NCI-H2227 (cell line): ENCODE measurements around the gene PPP1R3D.

Experiments
- DNase-seq: peaks from one replicate; lab custom pipeline; 2025; ENCODE audit not compliant: unreplicated experiment; lab: John Stamatoyannopoulos, UW

Gene PPP1R3D

DNA sequence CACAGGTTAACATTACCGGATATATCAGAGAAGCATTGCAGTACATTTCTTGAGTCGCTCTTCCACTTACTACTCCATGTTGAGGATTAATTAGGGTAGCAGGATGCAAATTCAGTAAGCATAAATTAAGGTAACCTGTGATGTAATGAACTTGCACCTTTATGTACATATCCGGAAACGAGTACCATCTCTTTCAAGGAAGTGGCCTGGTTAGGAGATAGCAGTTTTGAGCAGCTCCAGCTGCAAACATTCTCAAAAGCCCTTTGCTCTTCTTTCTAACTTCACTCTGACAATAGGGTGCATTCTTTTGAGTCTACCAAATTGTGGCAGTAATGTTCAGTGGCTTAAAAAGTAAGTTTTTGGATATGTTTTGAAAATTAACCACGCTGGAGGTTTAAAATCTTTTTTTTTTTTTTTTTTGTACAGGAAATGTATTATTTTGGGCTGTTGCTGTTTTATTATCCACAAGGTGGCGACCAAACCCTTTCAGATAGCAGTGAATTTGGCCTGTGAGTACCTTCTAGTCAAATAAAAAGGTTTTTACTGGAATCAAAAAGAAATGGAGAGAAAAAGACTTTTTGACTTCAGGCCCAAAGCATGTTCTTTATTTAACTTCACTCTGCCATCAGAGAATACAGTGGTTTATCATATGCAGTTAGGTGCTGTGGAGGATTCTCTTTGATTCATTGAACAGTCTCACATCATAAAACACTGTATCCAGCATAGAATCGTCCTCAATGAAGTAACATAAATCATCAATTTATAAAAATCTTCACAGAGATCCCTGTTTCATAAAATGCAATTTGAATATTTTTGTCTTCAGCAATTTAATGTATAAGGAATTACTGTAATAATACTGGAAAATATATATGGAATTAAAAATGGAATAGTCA, 9.0 kb upstream of the PPP1R3D start:
- DNase-seq = peak; percentile 63

- DNase-seq = no peak
These were observed 8.1 kb upstream of the PPP1R3D start for GRCh38 chr20:59948212-59948611.

- DNase-seq = no peak
These were observed 7.3 kb upstream of the PPP1R3D start for GRCh38 chr20:59947376-59947775.

- DNase-seq = no peak
These were observed 5.6 kb upstream of the PPP1R3D start for GRCh38 chr20:59945731-59946130.

- DNase-seq = no peak
These were observed 5.1 kb upstream of the PPP1R3D start for GRCh38 chr20:59945175-59945574.

DNA sequence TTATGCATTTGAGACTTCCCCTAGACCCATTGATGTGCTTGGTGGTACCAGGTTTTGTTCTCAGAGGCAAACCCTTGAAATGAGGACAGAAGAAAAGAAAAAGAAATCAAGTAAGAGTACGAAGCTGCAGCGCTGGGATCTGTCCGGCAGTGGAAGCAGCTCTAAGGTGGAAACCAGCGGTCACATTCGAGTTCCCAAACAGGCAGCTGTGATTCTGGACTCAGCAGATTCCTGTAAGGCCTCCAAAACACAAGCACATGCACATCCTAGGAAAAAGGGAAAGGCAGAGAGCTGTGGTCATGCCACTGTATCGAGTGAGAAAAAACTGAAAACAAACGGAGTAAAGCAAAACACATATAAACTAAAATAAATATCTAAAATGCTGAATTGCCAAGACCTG, 4.6 kb upstream of the PPP1R3D start:
- DNase-seq = no peak

- DNase-seq = no peak
These were observed 2.1 kb upstream of the PPP1R3D start for GRCh38 chr20:59942245-59942644.

GRCh38 chr20:59940956-59941294, 820 bp upstream of the PPP1R3D start:
- no peak for DNase-seq

DNA sequence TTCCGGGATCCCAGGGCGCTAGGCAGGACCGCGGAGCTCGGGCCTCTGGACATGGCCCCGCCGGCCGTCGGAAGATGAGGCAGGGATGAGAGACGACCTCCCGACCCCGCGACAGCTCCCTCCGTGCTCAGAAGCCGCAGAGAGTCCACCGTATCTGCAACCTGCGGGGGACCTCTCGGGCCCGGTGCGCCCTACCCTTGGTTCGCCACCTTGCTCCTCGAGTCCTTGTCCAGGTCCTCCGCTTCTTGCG, 301 bp downstream of the PPP1R3D start:
- DNase-seq = peak; percentile 57

DNA sequence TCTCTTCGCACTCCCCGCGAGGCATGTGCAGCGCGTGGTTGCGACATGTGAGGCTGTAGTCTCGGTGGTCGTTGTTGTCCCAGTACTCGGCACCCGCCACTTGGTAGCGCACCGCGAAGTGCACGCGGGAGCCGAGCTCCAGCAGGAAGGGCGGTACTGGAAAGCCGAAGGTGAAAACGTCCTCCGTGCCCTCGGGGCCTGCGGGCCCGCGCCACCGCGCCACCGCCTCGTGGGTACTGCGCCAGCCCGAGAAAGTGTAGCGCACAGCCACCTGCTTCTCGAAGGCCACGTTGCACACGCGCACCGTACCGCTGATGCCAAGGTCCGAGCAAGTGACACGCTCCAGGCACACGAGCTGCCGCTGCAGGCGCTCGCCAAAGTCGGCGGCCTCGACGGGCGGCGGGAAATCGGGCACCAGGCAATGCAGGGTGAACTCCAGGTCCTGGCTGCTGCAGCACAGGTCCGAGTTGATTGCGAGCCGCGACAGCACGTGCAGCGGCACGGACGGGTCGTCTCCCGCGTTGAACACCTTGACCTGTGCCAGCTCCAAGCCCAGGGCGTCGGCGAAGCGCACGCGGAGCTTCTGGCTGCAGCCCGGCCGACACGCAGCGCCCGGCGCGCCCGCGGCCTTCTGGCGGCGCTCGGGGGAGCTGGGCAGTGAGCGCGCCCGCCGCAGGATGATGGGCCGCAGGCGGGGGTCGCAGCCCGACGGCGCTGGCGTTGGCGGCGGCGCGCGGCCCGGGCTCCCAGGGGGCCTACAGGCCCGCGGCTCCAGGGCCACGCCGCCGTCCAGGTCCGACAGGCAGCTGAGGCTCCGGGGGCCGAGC, 840 bp downstream of the PPP1R3D start:
- DNase-seq = no peak

GRCh38 chr20:59938696-59939051, 1.4 kb downstream of the PPP1R3D start:
- no peak for DNase-seq

DNA sequence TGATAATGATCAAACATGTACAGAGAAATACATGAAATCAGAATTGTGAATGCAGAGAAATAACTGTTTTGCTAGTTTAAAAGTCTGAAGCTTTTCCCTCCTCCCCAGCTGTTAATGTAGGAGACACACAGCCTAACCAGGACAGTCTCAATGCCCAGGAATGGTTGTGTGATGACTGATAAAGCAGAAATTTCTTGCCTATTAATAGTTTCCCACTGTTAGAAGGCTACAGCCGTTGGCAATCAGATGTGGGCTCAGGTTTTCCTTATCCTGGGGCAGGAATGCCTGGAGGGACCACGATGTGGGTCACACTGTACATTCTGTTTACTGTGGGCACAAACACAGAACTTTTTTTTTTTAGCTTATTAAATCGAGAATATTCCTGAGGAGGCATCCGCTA, 1.9 kb downstream of the PPP1R3D start:
- DNase-seq = no peak

DNA sequence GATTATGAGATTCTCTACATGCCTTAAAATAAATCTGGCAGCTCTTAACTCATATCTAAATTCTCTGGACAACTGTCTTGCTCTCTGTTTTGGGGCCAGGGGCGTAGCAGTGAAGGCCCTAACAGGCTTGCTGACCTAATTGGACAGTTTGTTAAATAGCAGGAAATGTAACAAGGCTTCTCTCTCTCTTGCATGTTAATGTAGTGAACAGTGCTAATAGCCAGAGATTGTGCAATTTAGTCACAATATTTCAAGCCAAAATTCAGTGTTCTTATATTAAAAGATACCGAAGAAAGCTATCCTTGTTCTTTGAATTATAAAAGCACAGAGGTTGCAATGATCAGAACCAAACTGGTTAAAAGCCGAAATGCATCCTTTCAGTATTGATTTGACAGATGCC, 3.0 kb downstream of the PPP1R3D start:
- DNase-seq = no peak

- DNase-seq = no peak
These were observed 3.7 kb downstream of the PPP1R3D start for GRCh38 chr20:59936409-59936808.

- no peak for DNase-seq
These were observed 4.5 kb downstream of the PPP1R3D start for GRCh38 chr20:59935457-59936185.

- DNase-seq = peak; percentile 92
These were observed 6.1 kb downstream of the PPP1R3D start for GRCh38 chr20:59933849-59934585.

- DNase-seq = peak; percentile 97
These were observed 6.7 kb downstream of the PPP1R3D start, which contains the start of gene SYCP2 for GRCh38 chr20:59933296-59933848. Gene SYCP2, minus strand, starts transcription at chr20:59933637. Its CDS starts 11,224 bp downstream, at chr20:59922413.

- DNase-seq = peak; percentile 63
These were observed 7.3 kb downstream of the PPP1R3D start for GRCh38 chr20:59932616-59933295.

- DNase-seq = no peak
These were observed 8.4 kb downstream of the PPP1R3D start for GRCh38 chr20:59931511-59932312.
